Measurements from ENCODE around the gene SLC1A7. TPM values are rescaled to one million over a fixed set of nuclear protein-coding genes. Genes with fewer than 3 reads are reported as not detected.

SLC1A7 gene
- total RNA-seq, 4 donors from 2014 or later: 4.7 to 12.8 (median 9.4) TPM; not detected in 1

- H3K9me3 ChIP-seq: no peaks in the 10 kb centered on the region
- peaks cover 0 to 21% (median 0%) of the 10 kb centered on the region in 4 donors for H3K4me1 ChIP-seq
- H3K27ac ChIP-seq: no peak overlapping the region
- no peaks in the 10 kb centered on the region for H3K27me3 ChIP-seq
- no peaks in the 10 kb centered on the region for H3K36me3 ChIP-seq
- TF ChIP-seq CTCF (IDR thresholded peaks at IDR 0.05) (no peak), POLR2A (IDR thresholded peaks at IDR 0.05) (no peak)
- DNase-seq: peak in 1 of 3 donors; percentile 63
- no peak overlapping the region for H3K4me3 ChIP-seq
These were observed 24.5 kb upstream of the SLC1A7 start for GRCh38 chr1:53166912-53167311.

GRCh38 chr1:53166366-53166765 is 23.9 kb upstream of the SLC1A7 start:
- H3K4me3 ChIP-seq: no peak overlapping the region
- no peak for DNase-seq
- TF ChIP-seq POLR2A (IDR thresholded peaks at IDR 0.05) (no peak), CTCF (IDR thresholded peaks at IDR 0.05) (no peak)
- H3K9me3 ChIP-seq: no peaks in the 10 kb centered on the region
- H3K27ac ChIP-seq: peak overlapping the region in 2 of 4 donors; percentile 17 to 50
- H3K36me3 ChIP-seq: no peaks in the 10 kb centered on the region
- H3K4me1 ChIP-seq: peaks cover 0 to 21% (median 0%) of the 10 kb centered on the region in 4 donors
- no peaks in the 10 kb centered on the region for H3K27me3 ChIP-seq

GRCh38 chr1:53165408-53165961 is 23.0 kb upstream of the SLC1A7 start:
- Histone ChIP-seq H3K36me3 (no peaks in the 10 kb centered on the region), H3K9me3 (no peaks in the 10 kb centered on the region), H3K27me3 (no peaks in the 10 kb centered on the region), H3K4me1 (peaks cover 0 to 21% (median 0%) of the 10 kb centered on the region in 4 donors), H3K4me3 (no peak overlapping the region), H3K27ac (peak overlapping the region in 1 of 4 donors; percentile 50)
- DNase-seq: peak in 1 of 3 donors; percentile 59
- TF ChIP-seq POLR2A (IDR thresholded peaks at IDR 0.05): no peak
- TF ChIP-seq CTCF (IDR thresholded peaks at IDR 0.05): no peak

GRCh38 chr1:53163291-53163768 is 20.9 kb upstream of the SLC1A7 start:
- Histone ChIP-seq H3K27ac (no peak overlapping the region), H3K9me3 (no peaks in the 10 kb centered on the region), H3K36me3 (no peaks in the 10 kb centered on the region), H3K4me1 (peaks cover 0 to 21% (median 0%) of the 10 kb centered on the region in 4 donors), H3K4me3 (no peak overlapping the region), H3K27me3 (no peaks in the 10 kb centered on the region)
- no peak for DNase-seq
- no peak for TF ChIP-seq POLR2A (IDR thresholded peaks at IDR 0.05)
- no peak for TF ChIP-seq CTCF (IDR thresholded peaks at IDR 0.05)

- no peak for DNase-seq
- H3K27ac ChIP-seq: no peak overlapping the region
- H3K27me3 ChIP-seq: no peaks in the 10 kb centered on the region
- H3K36me3 ChIP-seq: no peaks in the 10 kb centered on the region
- no peaks in the 10 kb centered on the region for H3K9me3 ChIP-seq
- no peak overlapping the region for H3K4me3 ChIP-seq
- TF ChIP-seq POLR2A (IDR thresholded peaks at IDR 0.05) (no peak), CTCF (IDR thresholded peaks at IDR 0.05) (no peak)
- H3K4me1 ChIP-seq: peaks cover 0 to 21% (median 0%) of the 10 kb centered on the region in 4 donors
These were observed 20.2 kb upstream of the SLC1A7 start for GRCh38 chr1:53162621-53163020.

Measured in Peyer's patch (tissue), 4 donors.